GM19372 (cell line): ENCODE measurements around the gene GRIK3.

ENCODE experiments used
- ATAC-seq: cut with Tn5 transposase; IDR thresholded peaks from one replicate; pipeline ENCODE4 v1.9.1; 2021; ENCODE audit warnings: mild to moderate bottlenecking, low read depth, moderate library complexity; ENCODE audit not compliant: unreplicated experiment

GRIK3 gene

GRCh38 chr1:36753451-36753850, 280.9 kb downstream of the GRIK3 start:
- no peak for ATAC-seq

GRCh38 chr1:36752891-36753361, 281.4 kb downstream of the GRIK3 start:
- ATAC-seq = no peak

GRCh38 chr1:36752431-36752830, 281.9 kb downstream of the GRIK3 start:
- ATAC-seq = no peak

GRCh38 chr1:36751525-36751924, 282.8 kb downstream of the GRIK3 start:
- no peak for ATAC-seq

- no peak for ATAC-seq
These were observed 285.8 kb downstream of the GRIK3 start for GRCh38 chr1:36748466-36748865.
